Heart right ventricle (tissue), 16 donors: ENCODE data around the gene LAIR2. TPM values are rescaled to one million over a fixed set of nuclear protein-coding genes. Genes with fewer than 3 reads are reported as not detected.

ENCODE experiments used
- ATAC-seq, 8 donors: fragments of 200-7000 bp; cut with Tn5 transposase; one replicate each; pipeline ENCODE4 v1.9.1; 2020; ENCODE audit warnings: mild to moderate bottlenecking in 8 of 8, moderate library complexity in 8 of 8, moderate number of reproducible peaks in 1 of 8
- DNase-seq, 2 donors: peaks; one replicate each; pipeline ENCODE4 v3.0.0-alpha.2; 2020
- H3K27ac ChIP-seq, 10 donors: fragments of 200-600 bp; sonication (generic) in 2 of 10; one replicate each; pipeline versions ENCODE4 v1.5.0 to v1.8.0; 2020 to 2022; ENCODE audit warnings: mild to moderate bottlenecking in 3 of 10
- H3K27me3 ChIP-seq, 7 donors: fragments of 200-600 bp; one replicate each; pipeline ENCODE4 v1.8.0; 2021 to 2022; ENCODE audit warnings: mild to moderate bottlenecking in 2 of 7
- H3K36me3 ChIP-seq, 9 donors: fragments of 200-600 bp; sonication (generic) in 1 of 9; one replicate each; pipeline versions ENCODE4 v1.5.0 to v1.8.0; 2020 to 2022; ENCODE audit warnings: mild to moderate bottlenecking in 2 of 9
- H3K4me1 ChIP-seq, 9 donors: fragments of 200-600 bp; sonication (generic) in 1 of 9; one replicate each; pipeline versions ENCODE4 v1.5.0 to v1.8.0; 2020 to 2022; ENCODE audit warnings: mild to moderate bottlenecking in 4 of 9
- H3K4me3 ChIP-seq, 10 donors: fragments of 200-600 bp; sonication (generic) in 2 of 10; one replicate each; pipeline versions ENCODE4 v1.5.0 to v1.8.0; 2020 to 2022; ENCODE audit warnings: mild to moderate bottlenecking in 7 of 10, moderate library complexity in 2 of 10
- H3K9me3 ChIP-seq, 11 donors: fragments of 200-600 bp in 10 of 11; sonication (generic) in 2 of 11; one replicate each; pipeline versions ENCODE4 v1.5.0 to v1.8.0; 2013 to 2022; ENCODE audit warnings: mild to moderate bottlenecking in 2 of 11, control low read depth in 1 of 11, moderate library complexity in 1 of 11
- CTCF ChIP-seq, 9 donors: fragments of 200-600 bp; sonication (generic) in 2 of 9; IDR thresholded peaks; one replicate each; pipeline versions ENCODE4 v1.5.0 to v1.8.0; 2021 to 2022; ENCODE audit warnings: antibody characterized with exemption in 9 of 9, mild to moderate bottlenecking in 5 of 9, moderate library complexity in 1 of 9
- WGBS, 2 donors: extraction: QIAGEN DNeasy Blood & Tissue Kit; methylation state at CpG; one replicate each; pipeline ENCODE4 v1.1.7; 2013; ENCODE audit warnings: inconsistent platforms in 1 of 2; 5-methylcytosine and 5-hydroxymethylcytosine counted together
- intact Hi-C, 10 donors: fragments of 100-400 bp; cut with DNase I; formaldehyde crosslinking; loops; one replicate each; pipeline versions ENCODE4 v1.11.1 to v1.14.2; 2022
- polyA plus RNA-seq, 2 donors: library from polyadenylated mRNA; stranded (reverse); fragments of 200-250 nt; gene quantifications; one replicate each; pipeline ENCODE4 v1.2.3, GENCODE V29; 2013
- total RNA-seq, 10 donors: library from RNA; stranded (reverse); fragmentation: NEBNext Ultra II Directional in 3 of 10; extraction: Animal tissue kit (Norgen Biotek cat#: 25700) in 3 of 10; gene quantifications; one replicate each; pipeline versions ENCODE4 v1.2.1 to v1.2.4, GENCODE V29; 2021 to 2023
- donor health status: Arrhythmogenic right ventricular cardiomyopathy.
- donor health status: ischemic (EF 13 %, LVEDD 7.1; RV severe dilation, severe dysfunction).
- donor health status: healthy with polysubstance abuse.
- donor health status: DM: no; HTN: yes; CAD: no.
- donor health status: DM: no; HTN: no; CAD: no.
- donor health status: ischemic (EF 25% LVEDD 6.9; RV normal size, moderate dysfunction).
- donor health status: ischemic (EF 25% LVEDD 5.7; RV mildly dilated, moderate dysfunction).
- donor health status: healthy.
- donor health status: DM: yes; HTN: yes; CAD: no.
- donor health status: Ischemic cardiomyopathy.
- donor health status: ischemic (EF 35%, LVEDD 5.7; RV mildly dilated, moderate dysfunction).
- donor health status: nonischemic (EF 11% LVEDD 7.7; RV severe dilation, severe dysfunction).
- donor health status: DM: yes; HTN: yes; CAD: no.
- donor health status: PGD.
- donor health status: ischemic (EF 29% LVEDD 5.4; RV normal size, mild dysfunction).
- donor health status: nonischemic (EF 23%, LVEDD 6.1; RV moderate dilation, normal function).

The LAIR2 gene
- total and polyA plus RNA-seq, 12 donors, result 0.76 to 2.5 TPM; not detected in 10

GRCh38 chr19:54530866-54531265 is 28.2 kb downstream of the LAIR2 start:
- H3K27me3 ChIP-seq, result peaks cover 0 to 46% (median 36%) of the 10 kb centered on the region in 7 donors
- DNase-seq, result no peak
- H3K36me3 ChIP-seq, result no peaks in the 10 kb centered on the region
- TF ChIP-seq CTCF (IDR thresholded peaks at IDR 0.05), result no peak
- no peak overlapping the region for H3K4me3 ChIP-seq
- H3K9me3 ChIP-seq, result no peaks in the 10 kb centered on the region
- H3K4me1 ChIP-seq, result peaks cover 0 to 4% (median 0%) of the 10 kb centered on the region in 9 donors
- no peak for ATAC-seq
- intact Hi-C loops, result no loop called here
- H3K27ac ChIP-seq, result no peak overlapping the region
- 76 to 79% methylated on average over 5 of the region's 5 CpGs for WGBS, 2 donors

GRCh38 chr19:54532528-54532927 is 29.9 kb downstream of the LAIR2 start:
- H3K36me3 ChIP-seq, result no peaks in the 10 kb centered on the region
- 70 to 75% methylated on average over 4 of the region's 4 CpGs for WGBS, 2 donors
- DNase-seq (no peak), ATAC-seq (no peak)
- H3K4me1 ChIP-seq, result peaks cover 0 to 4% (median 0%) of the 10 kb centered on the region in 9 donors
- no peak for TF ChIP-seq CTCF (IDR thresholded peaks at IDR 0.05)
- peaks cover 0 to 53% (median 36%) of the 10 kb centered on the region in 7 donors for H3K27me3 ChIP-seq
- H3K9me3 ChIP-seq, result no peaks in the 10 kb centered on the region
- intact Hi-C loops, result no loop called here
- no peak overlapping the region for H3K27ac ChIP-seq
- no peak overlapping the region for H3K4me3 ChIP-seq

- Histone ChIP-seq H3K4me1 (peaks cover 0 to 4% (median 0%) of the 10 kb centered on the region in 9 donors), H3K9me3 (no peaks in the 10 kb centered on the region), H3K27me3 (peaks cover 0 to 53% (median 36%) of the 10 kb centered on the region in 7 donors), H3K4me3 (no peak overlapping the region), H3K27ac (no peak overlapping the region), H3K36me3 (no peaks in the 10 kb centered on the region)
- 80 to 81% methylated on average over 8 of the region's 8 CpGs for WGBS, 2 donors
- no peak for TF ChIP-seq CTCF (IDR thresholded peaks at IDR 0.05)
- ATAC-seq (no peak), DNase-seq (no peak)
- intact Hi-C loops, result no loop called here
These were observed 30.8 kb downstream of the LAIR2 start for GRCh38 chr19:54533476-54533875.

GRCh38 chr19:54534156-54534555 is 31.5 kb downstream of the LAIR2 start:
- H3K27me3 ChIP-seq, result peaks cover 0 to 53% (median 32%) of the 10 kb centered on the region in 7 donors
- no peak for ATAC-seq
- H3K9me3 ChIP-seq, result no peaks in the 10 kb centered on the region
- H3K36me3 ChIP-seq, result no peaks in the 10 kb centered on the region
- intact Hi-C loops, result no loop called here
- H3K27ac ChIP-seq, result no peak overlapping the region
- TF ChIP-seq CTCF (IDR thresholded peaks at IDR 0.05), result no peak
- H3K4me1 ChIP-seq, result peaks cover 0 to 4% (median 0%) of the 10 kb centered on the region in 9 donors
- DNase-seq, result no peak
- H3K4me3 ChIP-seq, result no peak overlapping the region
- WGBS, 2 donors, result 57 to 67% methylated on average over 8 of the region's 8 CpGs
